Measurements from ENCODE around the gene MAP1A.
A peak's percentile ranks its signal among the peaks of the same experiment; 100 is the strongest.

The MAP1A gene

DNA sequence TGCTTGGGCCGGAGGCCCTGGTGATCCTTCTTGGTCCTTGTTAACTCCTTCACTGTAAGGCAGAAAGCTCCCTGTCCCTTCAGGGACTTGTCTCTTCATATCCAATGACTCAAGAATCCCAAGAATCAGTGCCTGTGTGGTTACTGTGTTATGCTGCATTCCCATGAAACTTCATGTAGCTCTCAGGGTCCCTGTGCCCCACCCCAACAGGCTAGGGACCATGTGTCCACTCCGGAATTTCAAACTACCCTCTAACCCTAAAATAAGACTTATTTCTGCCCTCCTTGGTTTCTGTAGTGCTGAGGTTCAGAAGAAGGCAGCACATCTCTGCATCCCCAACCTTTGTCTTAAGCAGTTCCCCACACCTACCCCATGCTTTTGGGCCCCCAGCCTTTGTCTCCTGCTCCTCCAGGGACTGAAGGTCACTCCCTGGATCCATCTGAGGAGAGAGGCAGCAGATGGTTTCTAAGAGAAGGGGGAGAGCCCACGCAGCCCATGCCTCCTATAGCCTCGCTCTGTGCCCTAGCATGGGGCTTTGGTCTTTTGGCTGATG, 531 bp upstream of the MAP1A start:
- TF ChIP-seq CTCF (IDR thresholded peaks at IDR 0.05; ENCODE audit: extremely low read depth, insufficient read depth, missing control alignments) = no peak
- in situ Hi-C loops (cut with MboI; ENCODE audit: low pct_unique_long_range_greater_than_20kb, low sequenced_read_pairs, unreplicated experiment) = no loop called here
- no peak for DNase-seq (ENCODE audit: low spot score)

DNA sequence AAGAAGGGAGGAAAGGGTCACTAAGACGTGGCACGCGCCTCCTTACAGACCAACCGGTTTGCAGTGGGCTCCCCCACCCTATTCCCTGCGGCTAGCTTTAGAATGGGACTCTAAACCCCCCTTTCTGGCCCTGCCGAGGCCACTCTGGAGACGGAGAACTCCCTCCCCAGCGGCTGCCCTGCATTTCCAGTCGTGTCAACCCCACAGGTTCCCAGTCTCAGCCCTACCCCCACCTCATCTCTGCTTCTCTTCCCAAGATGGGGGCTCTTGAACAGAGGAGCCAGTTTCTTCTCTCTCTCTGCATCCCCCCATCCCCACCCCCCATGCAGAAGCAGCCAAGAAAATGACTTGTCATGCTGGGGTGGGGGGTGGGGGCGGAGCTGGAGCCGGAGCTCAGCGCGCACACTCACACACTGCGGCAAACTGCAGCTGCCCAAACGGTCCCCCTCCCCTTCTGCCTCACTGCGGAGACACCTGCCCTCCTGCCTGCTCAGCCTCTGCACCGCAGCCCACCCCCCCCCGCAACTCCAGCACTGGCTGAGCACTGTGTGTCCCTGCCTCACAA, 871 bp downstream of the MAP1A start:
- DNase-seq (ENCODE audit: low spot score) = peak; percentile 23
- no peak for TF ChIP-seq CTCF (IDR thresholded peaks at IDR 0.05; ENCODE audit: extremely low read depth, insufficient read depth, missing control alignments)
- in situ Hi-C loops (cut with MboI; ENCODE audit: low pct_unique_long_range_greater_than_20kb, low sequenced_read_pairs, unreplicated experiment) = no loop called here

DNA sequence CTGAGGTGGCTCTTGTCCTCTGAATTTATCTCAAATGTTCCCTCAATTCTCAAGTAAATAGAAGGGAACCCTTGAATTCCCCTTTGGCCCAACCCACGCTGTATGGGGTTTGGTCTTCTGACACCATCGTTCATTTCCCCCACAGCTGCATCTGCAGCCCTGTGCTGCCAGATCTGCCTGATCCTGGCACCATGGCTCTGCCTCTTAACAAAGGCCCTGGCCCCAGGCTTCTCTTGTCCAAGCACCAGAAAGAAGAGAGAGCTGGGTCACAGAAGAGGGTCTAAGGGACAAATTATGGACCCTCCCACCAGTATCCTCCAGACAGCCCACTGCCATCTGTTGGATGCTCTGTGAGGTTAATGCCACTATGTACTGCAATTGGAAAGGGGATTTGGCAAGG, 1.8 kb downstream of the MAP1A start:
- TF ChIP-seq CTCF (IDR thresholded peaks at IDR 0.05; ENCODE audit: extremely low read depth, insufficient read depth, missing control alignments) = no peak
- no peak for DNase-seq (ENCODE audit: low spot score)
- in situ Hi-C loops (cut with MboI; ENCODE audit: low pct_unique_long_range_greater_than_20kb, low sequenced_read_pairs, unreplicated experiment) = no loop called here

DNA sequence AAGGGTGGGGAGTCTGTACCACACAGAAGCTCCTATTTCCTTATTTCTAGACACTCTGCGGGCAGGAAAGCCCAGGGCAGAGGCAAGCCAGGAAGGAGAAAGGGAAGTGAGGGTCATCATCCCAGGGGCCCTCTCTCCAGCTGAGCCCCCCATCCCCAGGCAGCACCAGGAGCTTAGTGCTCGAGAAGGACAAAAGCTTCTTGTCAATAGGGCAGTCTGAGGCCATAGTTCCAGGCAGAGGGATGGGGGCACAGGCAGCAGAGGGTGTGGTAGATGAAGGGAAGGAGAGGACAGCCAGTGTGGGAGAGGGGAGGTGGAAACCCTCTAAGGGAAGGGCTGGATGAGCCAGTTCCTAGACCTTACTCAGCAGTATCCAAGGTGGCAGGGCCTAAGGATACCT, 2.7 kb downstream of the MAP1A start:
- no peak for TF ChIP-seq CTCF (IDR thresholded peaks at IDR 0.05; ENCODE audit: extremely low read depth, insufficient read depth, missing control alignments)
- in situ Hi-C loops (cut with MboI; ENCODE audit: low pct_unique_long_range_greater_than_20kb, low sequenced_read_pairs, unreplicated experiment) = no loop called here

GRCh38 chr15:43521419-43521818, 4.0 kb downstream of the MAP1A start:
- no peak for TF ChIP-seq CTCF (IDR thresholded peaks at IDR 0.05; ENCODE audit: extremely low read depth, insufficient read depth, missing control alignments)
- in situ Hi-C loops (cut with MboI; ENCODE audit: low pct_unique_long_range_greater_than_20kb, low sequenced_read_pairs, unreplicated experiment) = no loop called here

More for the DNA sequence above, 2.7 kb downstream of the MAP1A start:
- no peak for DNase-seq (ENCODE audit: low spot score)

DNA sequence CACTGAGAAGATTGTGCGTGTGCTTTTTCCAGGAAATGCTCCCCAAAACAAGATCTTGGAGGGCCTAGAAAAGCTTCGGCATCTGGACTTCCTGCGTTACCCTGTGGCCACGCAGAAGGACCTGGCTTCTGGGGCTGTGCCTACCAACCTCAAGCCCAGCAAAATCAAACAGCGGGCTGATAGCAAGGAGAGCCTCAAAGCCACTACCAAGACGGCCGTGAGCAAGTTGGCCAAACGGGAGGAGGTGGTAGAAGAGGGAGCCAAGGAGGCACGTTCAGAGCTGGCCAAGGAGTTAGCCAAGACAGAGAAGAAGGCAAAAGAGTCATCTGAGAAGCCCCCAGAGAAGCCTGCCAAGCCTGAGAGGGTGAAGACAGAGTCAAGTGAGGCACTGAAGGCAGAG, 4.8 kb downstream of the MAP1A start:
- no peak for TF ChIP-seq CTCF (IDR thresholded peaks at IDR 0.05; ENCODE audit: extremely low read depth, insufficient read depth, missing control alignments)
- in situ Hi-C loops (cut with MboI; ENCODE audit: low pct_unique_long_range_greater_than_20kb, low sequenced_read_pairs, unreplicated experiment) = no loop called here
- no peak for DNase-seq (ENCODE audit: low spot score)

More at GRCh38 chr15:43521419-43521818, 4.0 kb downstream of the MAP1A start:
- DNase-seq (ENCODE audit: low spot score) = no peak
